Muscle of arm (tissue), 12 donors: ENCODE results near the gene ZNF620. TPM values are rescaled to one million over a fixed set of nuclear protein-coding genes. Genes with fewer than 3 reads are reported as not detected.
"Not testable (repeated sequence)": the region's sequence is repeated elsewhere in the genome, so short reads cannot be mapped to it uniquely, and the experiment has no call there.

Experiments
- DNase-seq: peaks from one replicate; pipeline ENCODE4 v3.0.0-alpha.2; 2013
- polyA plus RNA-seq, 12 donors: library from polyadenylated mRNA; unstranded; fragments of 120-200 nt; gene quantifications; one replicate each; pipeline ENCODE4 v1.2.1, GENCODE V29; 2013; ENCODE audit not compliant: insufficient read length in 12 of 12

The ZNF620 gene
- polyA plus RNA-seq, 12 donors = 2.7 to 4.3 (median 3.4) TPM; not detected in 1

GRCh38 chr3:40499952-40500351 is 5.9 kb upstream of the ZNF620 start:
- no peak for DNase-seq

GRCh38 chr3:40502034-40502433 is 3.8 kb upstream of the ZNF620 start:
- no peak for DNase-seq

GRCh38 chr3:40504636-40505430 is 1.0 kb upstream of the ZNF620 start:
- DNase-seq = no peak

GRCh38 chr3:40511031-40511718 is 5.3 kb downstream of the ZNF620 start:
- no peak for DNase-seq

- DNase-seq = no peak
These were observed 10.4 kb downstream of the ZNF620 start for GRCh38 chr3:40516201-40516600.

GRCh38 chr3:40518067-40518466 is 12.2 kb downstream of the ZNF620 start:
- no peak for DNase-seq

GRCh38 chr3:40518848-40519247 is 13.0 kb downstream of the ZNF620 start:
- no peak for DNase-seq

- no peak for DNase-seq
These were observed 15.4 kb downstream of the ZNF620 start for GRCh38 chr3:40521254-40521653.

- no peak for DNase-seq
These were observed 17.9 kb downstream of the ZNF620 start for GRCh38 chr3:40523781-40524180.

- no peak for DNase-seq
These were observed 18.4 kb downstream of the ZNF620 start for GRCh38 chr3:40524222-40524567.

GRCh38 chr3:40524568-40525285 is 18.9 kb downstream of the ZNF620 start, which contains the start of gene ZNF621:
TSS of gene ZNF621 (plus strand) at chr3:40524960. CDS start at chr3:40525841, 881 bp downstream.
- peak; percentile 85 for DNase-seq

- no peak for DNase-seq
These were observed 22.6 kb downstream of the ZNF620 start for GRCh38 chr3:40528426-40528825.

GRCh38 chr3:40532252-40532651 is 26.4 kb downstream of the ZNF620 start:
- no peak for DNase-seq

GRCh38 chr3:40534283-40534682 is 28.4 kb downstream of the ZNF620 start:
- no peak for DNase-seq

GRCh38 chr3:40546816-40547215 is 41.0 kb downstream of the ZNF620 start:
- no peak for DNase-seq

GRCh38 chr3:40550167-40550566 is 44.3 kb downstream of the ZNF620 start:
- no peak for DNase-seq

GRCh38 chr3:40557575-40558161 is 51.8 kb downstream of the ZNF620 start:
- DNase-seq = no peak

- DNase-seq = not testable (repeated sequence)
These were observed 56.6 kb downstream of the ZNF620 start for GRCh38 chr3:40562482-40562881.

- not testable (repeated sequence) for DNase-seq
These were observed 59.8 kb downstream of the ZNF620 start for GRCh38 chr3:40565629-40566028.

GRCh38 chr3:40566694-40567093 is 60.9 kb downstream of the ZNF620 start:
- no peak for DNase-seq
